H9 (cell line): ENCODE measurements around the gene DOCK7. TPM values are rescaled to one million over a fixed set of nuclear protein-coding genes. Genes with fewer than 3 reads are reported as not detected.

Experiments
- DNase-seq: peaks from one replicate; pipeline ENCODE4 v3.0.0-alpha.2; 2017
- H2AFZ ChIP-seq: one replicate; pipeline ENCODE4 v1.6.1; 2013; ENCODE audit warnings: mild to moderate bottlenecking, low read length, control low read depth, moderate library complexity
- H2AK5ac ChIP-seq: 2 replicates; pipeline ENCODE4 v1.6.1; 2013; ENCODE audit warnings: low read length, control low read depth, mixed read lengths; ENCODE audit not compliant: insufficient read length
- H2BK120ac ChIP-seq: one replicate; pipeline ENCODE4 v1.6.1; 2013; ENCODE audit warnings: low read depth, mild to moderate bottlenecking, low read length, control low read depth, inconsistent platforms; ENCODE audit not compliant: poor library complexity, severe bottlenecking
- H2BK12ac ChIP-seq: 2 replicates; pipeline ENCODE4 v1.6.1; 2013; ENCODE audit warnings: low read length, control low read depth, mixed read lengths, low read depth; ENCODE audit not compliant: insufficient read length
- H2BK15ac ChIP-seq: 2 replicates; pipeline ENCODE4 v1.6.1; 2013; ENCODE audit warnings: low read depth, low read length, control low read depth
- H2BK20ac ChIP-seq: one replicate; pipeline ENCODE4 v1.6.1; 2013; ENCODE audit warnings: low read depth, mild to moderate bottlenecking, low read length, control low read depth, inconsistent platforms; ENCODE audit not compliant: poor library complexity, severe bottlenecking
- H2BK5ac ChIP-seq: 2 replicates; pipeline ENCODE4 v1.6.1; 2013; ENCODE audit warnings: low read length, control low read depth, mixed read lengths; ENCODE audit not compliant: insufficient read length
- H3K14ac ChIP-seq: 2 replicates; pipeline ENCODE4 v1.6.1; 2013; ENCODE audit warnings: low read length, control low read depth; ENCODE audit not compliant: insufficient read depth
- H3K18ac ChIP-seq: 2 replicates; pipeline ENCODE4 v1.6.1; 2013; ENCODE audit warnings: low read depth, mild to moderate bottlenecking, mixed read lengths, low read length, control low read depth; ENCODE audit not compliant: insufficient read length
- H3K23ac ChIP-seq: 2 replicates; pipeline ENCODE4 v1.6.1; 2013; ENCODE audit warnings: low read length, control low read depth, mixed read lengths, low read depth; ENCODE audit not compliant: insufficient read length
- H3K23me2 ChIP-seq: 2 replicates; pipeline ENCODE4 v1.6.1; 2013; ENCODE audit warnings: low read depth, mild to moderate bottlenecking, mixed read lengths, low read length, control low read depth; ENCODE audit not compliant: insufficient read length, poor library complexity, severe bottlenecking
- H3K27ac ChIP-seq: 2 replicates; pipeline ENCODE4 v1.5.1; 2013; ENCODE audit warnings: low read length, control low read depth, mixed read lengths, low read depth; ENCODE audit not compliant: insufficient read length
- H3K27me3 ChIP-seq: 2 replicates; pipeline ENCODE4 v1.6.1; 2013; ENCODE audit warnings: low read length, control low read depth, inconsistent platforms; ENCODE audit not compliant: insufficient read depth
- H3K4ac ChIP-seq: 2 replicates; pipeline ENCODE4 v1.6.1; 2013; ENCODE audit warnings: low read depth, mild to moderate bottlenecking, control low read depth, inconsistent platforms, low read length, moderate library complexity
- H3K4me1 ChIP-seq: 2 replicates; pipeline ENCODE4 v1.6.1; 2013; ENCODE audit warnings: low read length, control low read depth, inconsistent platforms; ENCODE audit not compliant: insufficient read depth
- H3K4me2 ChIP-seq: 2 replicates; pipeline ENCODE4 v1.6.1; 2013; ENCODE audit warnings: low read length, control low read depth, mixed read lengths; ENCODE audit not compliant: insufficient read length, insufficient read depth
- H3K56ac ChIP-seq: 2 replicates; pipeline ENCODE4 v1.6.1; 2013; ENCODE audit warnings: low read depth, mild to moderate bottlenecking, mixed read lengths, low read length, control low read depth; ENCODE audit not compliant: insufficient read length
- H3K79me1 ChIP-seq: 2 replicates; pipeline ENCODE4 v1.6.1; 2013; ENCODE audit warnings: low read depth, mild to moderate bottlenecking, moderate library complexity, low read length, control low read depth, inconsistent platforms; ENCODE audit not compliant: insufficient read depth, poor library complexity, severe bottlenecking
- H3K79me2 ChIP-seq: 2 replicates; pipeline ENCODE4 v1.6.1; 2013; ENCODE audit warnings: low read length, control low read depth, inconsistent platforms; ENCODE audit not compliant: insufficient read depth
- H3K9ac ChIP-seq: 2 replicates; pipeline ENCODE4 v1.6.1; 2013; ENCODE audit warnings: low read length, control low read depth, mixed read lengths; ENCODE audit not compliant: insufficient read length; ENCODE audit errors: extremely low read depth
- H3K9me3 ChIP-seq: one replicate; pipeline ENCODE4 v1.6.1; 2013; ENCODE audit warnings: low read depth, low read length, inconsistent platforms; ENCODE audit not compliant: control insufficient read depth
- H3T11ph ChIP-seq: one replicate; pipeline ENCODE4 v1.6.1; 2013; ENCODE audit warnings: mild to moderate bottlenecking, low read length, control low read depth, inconsistent platforms
- H4K20me1 ChIP-seq: one replicate; pipeline ENCODE4 v1.6.1; 2013; ENCODE audit not compliant: control insufficient read depth, insufficient read length, insufficient read depth
- H4K5ac ChIP-seq: 2 replicates; pipeline ENCODE4 v1.6.1; 2013; ENCODE audit warnings: low read depth, mild to moderate bottlenecking, mixed read lengths, low read length, control low read depth; ENCODE audit not compliant: insufficient read length
- H4K8ac ChIP-seq: replicated peaks from 2 replicates; pipeline ENCODE4 v1.6.1; 2013; ENCODE audit warnings: low read length, control low read depth, mixed read lengths, low read depth; ENCODE audit not compliant: insufficient read length
- H4K91ac ChIP-seq: 2 replicates; pipeline ENCODE4 v1.6.1; 2013; ENCODE audit warnings: low read depth, mild to moderate bottlenecking, moderate library complexity, mixed read lengths, low read length, control low read depth; ENCODE audit not compliant: insufficient read length
- H3K27ac Mint-ChIP-seq, 3 experiments: 2 replicates in 2 of 3; 3 replicates in 1 of 3; pipeline ENCODE4 v1.8.0; 2020 to 2021; ENCODE audit warnings: mixed read lengths in 3 of 3, mild to moderate bottlenecking in 1 of 3, moderate library complexity in 1 of 3
- H3K27me3 Mint-ChIP-seq: 2 replicates; pipeline ENCODE4 v1.8.0; 2021; ENCODE audit warnings: low read depth, mild to moderate bottlenecking, moderate library complexity, mixed read lengths
- H3K36me3 Mint-ChIP-seq, 3 experiments: 2 replicates in 2 of 3; 3 replicates in 1 of 3; pipeline ENCODE4 v1.8.0; 2020 to 2021; ENCODE audit warnings: low read depth in 3 of 3, mixed read lengths in 3 of 3; ENCODE audit not compliant: insufficient read depth in 1 of 3
- H3K4me1 Mint-ChIP-seq, 2 experiments: 2 replicates each; pipeline ENCODE4 v1.8.0; 2020; ENCODE audit warnings: mixed read lengths in 2 of 2
- H3K4me3 Mint-ChIP-seq, 2 experiments: 2 replicates in 1 of 2; 3 replicates in 1 of 2; pipeline ENCODE4 v1.8.0; 2020 to 2021; ENCODE audit warnings: mild to moderate bottlenecking in 2 of 2, mixed read lengths in 2 of 2, moderate library complexity in 1 of 2
- H3K9me3 Mint-ChIP-seq, 2 experiments: 2 replicates in 1 of 2; 3 replicates in 1 of 2; pipeline ENCODE4 v1.8.0; 2020; ENCODE audit warnings: mild to moderate bottlenecking in 2 of 2, mixed read lengths in 2 of 2, moderate library complexity in 1 of 2
- WGBS: extraction: QIAGEN DNeasy Blood & Tissue Kit; methylation state at CpG from one replicate; pipeline ENCODE4 v1.1.7; 2013; ENCODE audit warnings: missing lambda C conversion rate, low lambda C conversion rate, mixed read lengths; ENCODE audit not compliant: insufficient read length; ENCODE audit errors: extremely low coverage; 5-methylcytosine and 5-hydroxymethylcytosine counted together
- total RNA-seq: library from RNA; stranded (reverse); gene quantifications from 2 replicates; pipeline ENCODE4 v1.2.1, GENCODE V29; 2021
- TF ChIP-seq, protein P1 (sequence below): fragments of 200-600 bp; sonication (generic); conservative IDR thresholded peaks from 3 replicates; pipeline ENCODE4 v1.8.0; 2021; ENCODE audit warnings: antibody characterized with exemption, mild to moderate bottlenecking

Gene DOCK7
- total RNA-seq, 1 experiment from 2014 or later, result 36.8 TPM

DNA sequence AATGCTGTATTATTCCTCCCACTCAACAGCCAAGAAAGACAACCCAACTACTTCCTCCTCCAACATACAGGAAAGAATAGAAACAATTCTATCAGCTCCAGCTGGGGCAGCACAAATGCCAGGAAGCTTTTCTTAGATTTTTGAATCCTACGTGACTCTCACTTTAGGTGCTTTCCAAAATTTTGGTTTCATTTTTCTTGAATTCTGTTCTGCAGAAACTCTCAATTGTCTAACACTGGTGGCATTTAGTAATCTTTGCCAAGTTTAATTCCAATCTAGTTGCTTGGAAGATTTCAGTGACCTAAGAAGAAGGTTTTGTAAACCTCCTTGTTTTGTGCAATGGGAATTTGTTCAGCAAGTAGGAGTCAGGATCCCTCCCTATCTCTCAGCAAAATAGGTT, 37.1 kb upstream of the DOCK7 start:
- Histone ChIP-seq H4K8ac (no peak overlapping the region), H3K18ac (no peak overlapping the region), H3K79me1 (no peaks in the 10 kb centered on the region), H2BK5ac (no peak overlapping the region), H2AFZ (no peak overlapping the region), H3K4me2 (no peak overlapping the region), H3K27ac (no peak overlapping the region), H2BK120ac (no peak overlapping the region), H3K23ac (no peak overlapping the region), H2BK20ac (no peak overlapping the region), H4K5ac (no peak overlapping the region), H3K4ac (no peak overlapping the region), H3K23me2 (no peaks in the 10 kb centered on the region), H3K4me1 (no peaks in the 10 kb centered on the region; the same call in 1 of the 2 replicates), H3K9ac (no peak overlapping the region), H4K91ac (no peak overlapping the region), H3T11ph (no peak overlapping the region), H4K20me1 (no peaks in the 10 kb centered on the region), H3K56ac (no peak overlapping the region), H3K27me3 (no peaks in the 10 kb centered on the region), H2AK5ac (no peak overlapping the region), H2BK15ac (no peak overlapping the region), H2BK12ac (no peak overlapping the region), H3K14ac (no peak overlapping the region), H3K79me2 (no peaks in the 10 kb centered on the region), H3K9me3 (no peaks in the 10 kb centered on the region)
- WGBS, result no CpG with 5 or more reads among the region's 1 CpG
- Mint-ChIP-seq H3K27me3 (no peaks in the 10 kb centered on the region), H3K9me3 (no peaks in the 10 kb centered on the region), H3K4me3 (no peak overlapping the region), H3K27ac (peak overlapping the region in 1 of 3 experiments; percentile 73; a peak in 3 of 7 replicates), H3K36me3 (no peaks in the 10 kb centered on the region), H3K4me1 (peaks cover 37 to 39% of the 10 kb centered on the region in 2 experiments)
- TF ChIP-seq, protein P1, sequence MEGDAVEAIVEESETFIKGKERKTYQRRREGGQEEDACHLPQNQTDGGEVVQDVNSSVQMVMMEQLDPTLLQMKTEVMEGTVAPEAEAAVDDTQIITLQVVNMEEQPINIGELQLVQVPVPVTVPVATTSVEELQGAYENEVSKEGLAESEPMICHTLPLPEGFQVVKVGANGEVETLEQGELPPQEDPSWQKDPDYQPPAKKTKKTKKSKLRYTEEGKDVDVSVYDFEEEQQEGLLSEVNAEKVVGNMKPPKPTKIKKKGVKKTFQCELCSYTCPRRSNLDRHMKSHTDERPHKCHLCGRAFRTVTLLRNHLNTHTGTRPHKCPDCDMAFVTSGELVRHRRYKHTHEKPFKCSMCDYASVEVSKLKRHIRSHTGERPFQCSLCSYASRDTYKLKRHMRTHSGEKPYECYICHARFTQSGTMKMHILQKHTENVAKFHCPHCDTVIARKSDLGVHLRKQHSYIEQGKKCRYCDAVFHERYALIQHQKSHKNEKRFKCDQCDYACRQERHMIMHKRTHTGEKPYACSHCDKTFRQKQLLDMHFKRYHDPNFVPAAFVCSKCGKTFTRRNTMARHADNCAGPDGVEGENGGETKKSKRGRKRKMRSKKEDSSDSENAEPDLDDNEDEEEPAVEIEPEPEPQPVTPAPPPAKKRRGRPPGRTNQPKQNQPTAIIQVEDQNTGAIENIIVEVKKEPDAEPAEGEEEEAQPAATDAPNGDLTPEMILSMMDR, result no peak
- no peak for DNase-seq
